SK-N-SH treated with all-trans-retinoic acid at 6 μM for 48 hours (cell line): ENCODE results near the gene PHF1.

ENCODE experiments used
- ATAC-seq: fragments of 200-7000 bp; cut with Tn5 transposase; 3 replicates; pipeline ENCODE4 v1.9.1; 2020; ENCODE audit warnings: mild to moderate bottlenecking, moderate library complexity
- BACH2 ChIP-seq: fragments of 250-450 bp; sonication (Bioruptor Pico); IDR thresholded peaks from 2 replicates; pipeline ENCODE4 v1.9.0; 2021; ENCODE audit warnings: mild to moderate bottlenecking, borderline replicate concordance
- CSDC2 ChIP-seq: fragments of 250-450 bp; sonication (Bioruptor Pico); IDR thresholded peaks from 2 replicates; pipeline ENCODE4 v1.5.0; 2020; ENCODE audit warnings: mild to moderate bottlenecking, moderate library complexity
- CSRNP3 ChIP-seq: fragments of 250-450 bp; sonication (Bioruptor Pico); IDR thresholded peaks from 2 replicates; pipeline ENCODE4 v1.5.1; 2021; ENCODE audit warnings: mild to moderate bottlenecking, moderate library complexity
- ESRRG ChIP-seq: fragments of 250-450 bp; sonication (Bioruptor Pico); IDR thresholded peaks from 2 replicates; pipeline ENCODE4 v1.6.1; 2021; ENCODE audit warnings: mild to moderate bottlenecking
- GLIS3 ChIP-seq: fragments of 250-450 bp; sonication (Bioruptor Pico); IDR thresholded peaks from 2 replicates; pipeline ENCODE4 v1.5.0; 2020; ENCODE audit warnings: mild to moderate bottlenecking, moderate library complexity
- ISL1 ChIP-seq: fragments of 250-450 bp; sonication (Bioruptor Pico); IDR thresholded peaks from 2 replicates; pipeline ENCODE4 v2.1.2; 2022; ENCODE audit warnings: mild to moderate bottlenecking, moderate library complexity
- OSR1 ChIP-seq: fragments of 250-450 bp; sonication (Bioruptor Pico); IDR thresholded peaks from 2 replicates; pipeline ENCODE4 v1.8.0; 2022; ENCODE audit warnings: moderate library complexity, mild to moderate bottlenecking, inconsistent platforms
- PATZ1 ChIP-seq: fragments of 250-450 bp; sonication (Bioruptor Pico); IDR thresholded peaks from 2 replicates; pipeline ENCODE4 v1.8.0; 2020; ENCODE audit warnings: mild to moderate bottlenecking, moderate library complexity, borderline replicate concordance
- POU6F1 ChIP-seq: fragments of 250-450 bp; sonication (Bioruptor Pico); IDR thresholded peaks from 2 replicates; pipeline ENCODE4 v1.8.0; 2021; ENCODE audit warnings: low read depth, mild to moderate bottlenecking, moderate library complexity, borderline replicate concordance
- RARB ChIP-seq: fragments of 250-450 bp; sonication (Bioruptor Pico); IDR thresholded peaks from 2 replicates; pipeline ENCODE4 v1.8.0; 2021; ENCODE audit warnings: mild to moderate bottlenecking, moderate library complexity
- TCF4 ChIP-seq: fragments of 250-450 bp; sonication (Bioruptor Pico); IDR thresholded peaks from 2 replicates; pipeline ENCODE4 v1.8.0; 2021; ENCODE audit warnings: mild to moderate bottlenecking, moderate library complexity, borderline replicate concordance
- ZC3H10 ChIP-seq: fragments of 250-450 bp; sonication (Bioruptor Pico); IDR thresholded peaks from 2 replicates; pipeline ENCODE4 v1.5.1; 2021; ENCODE audit warnings: mild to moderate bottlenecking, moderate library complexity
- ZFP3 ChIP-seq: fragments of 250-450 bp; sonication (Bioruptor Pico); IDR thresholded peaks from 2 replicates; pipeline ENCODE4 v1.5.0; 2020; ENCODE audit warnings: mild to moderate bottlenecking, moderate library complexity
- ZFP30 ChIP-seq: fragments of 450-650 bp; formaldehyde crosslinking; IDR thresholded peaks from 2 replicates; pipeline ENCODE4 v1.5.0; 2022; ENCODE audit warnings: mild to moderate bottlenecking, moderate library complexity
- ZNF565 ChIP-seq: fragments of 450-650 bp; formaldehyde crosslinking; conservative IDR thresholded peaks from 2 replicates; pipeline ENCODE4 v1.5.0; 2020; ENCODE audit warnings: low read depth, mild to moderate bottlenecking, moderate library complexity
- ZNF70 ChIP-seq: fragments of 450-650 bp; formaldehyde crosslinking; IDR thresholded peaks from 2 replicates; pipeline ENCODE4 v1.5.0; 2020; ENCODE audit warnings: mild to moderate bottlenecking, moderate library complexity
- ZNF8 ChIP-seq: fragments of 450-650 bp; formaldehyde crosslinking; IDR thresholded peaks from 2 replicates; pipeline ENCODE4 v1.5.0; 2020; ENCODE audit warnings: mild to moderate bottlenecking, moderate library complexity
- TF ChIP-seq, protein P1 (sequence below): fragments of 250-450 bp; sonication (Bioruptor Pico); IDR thresholded peaks from 2 replicates; pipeline ENCODE4 v1.5.1; 2020; ENCODE audit warnings: low read depth, mild to moderate bottlenecking, moderate library complexity
- TF ChIP-seq, protein P2 (sequence below): fragments of 250-450 bp; sonication (Bioruptor Pico); IDR thresholded peaks from 2 replicates; pipeline ENCODE4 v1.5.0; 2020; ENCODE audit warnings: mild to moderate bottlenecking, moderate library complexity

Gene PHF1

DNA sequence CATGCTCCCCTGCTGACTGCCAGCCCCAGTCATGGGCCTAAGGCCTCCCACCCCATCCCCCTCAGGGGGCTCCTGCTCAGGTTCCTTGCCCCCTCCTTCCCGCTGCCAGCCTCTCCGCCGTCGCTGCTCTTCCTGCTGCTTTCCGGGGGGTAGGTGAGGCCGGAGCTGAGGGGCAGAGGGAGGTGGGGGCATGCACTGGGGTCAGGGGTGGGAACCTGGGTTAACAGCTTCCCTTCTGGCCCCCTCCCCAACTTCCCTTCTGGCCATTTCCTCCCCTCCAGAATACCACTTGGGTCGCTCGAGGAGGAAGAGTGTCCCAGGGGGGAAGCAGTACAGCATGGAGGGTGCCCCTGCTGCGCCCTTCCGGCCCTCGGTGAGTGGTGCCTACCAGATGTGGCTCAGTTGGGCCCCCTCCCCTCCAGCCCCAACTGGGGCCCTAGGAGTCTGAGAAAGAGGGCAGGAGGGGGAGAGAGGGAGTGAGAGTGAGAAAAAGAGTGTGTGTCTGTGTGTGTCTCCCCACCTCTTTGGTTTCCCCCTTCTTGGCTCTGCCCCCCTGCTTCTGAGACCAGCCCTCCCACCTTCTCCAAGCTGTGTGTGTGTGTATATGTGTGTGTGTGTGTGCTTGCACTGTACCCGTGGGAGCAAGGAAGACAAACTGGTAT, 21.2 kb downstream of the PHF1 start:
- no peak for TF ChIP-seq OSR1 (CRISPR knock-in tag)
- no peak for TF ChIP-seq ESRRG (CRISPR knock-in tag)
- no peak for TF ChIP-seq PATZ1
- no peak for TF ChIP-seq ZNF70 (CRISPR knock-in tag)
- no peak for TF ChIP-seq ZFP3 (CRISPR knock-in tag)
- no peak for TF ChIP-seq ZFP30
- no peak for TF ChIP-seq CSRNP3 (CRISPR knock-in tag)
- TF ChIP-seq ISL1 (CRISPR knock-in tag): no peak
- TF ChIP-seq ZNF565: no peak
- no peak for TF ChIP-seq POU6F1 (CRISPR knock-in tag)
- TF ChIP-seq ZNF8 (CRISPR knock-in tag): no peak
- TF ChIP-seq, protein P1, sequence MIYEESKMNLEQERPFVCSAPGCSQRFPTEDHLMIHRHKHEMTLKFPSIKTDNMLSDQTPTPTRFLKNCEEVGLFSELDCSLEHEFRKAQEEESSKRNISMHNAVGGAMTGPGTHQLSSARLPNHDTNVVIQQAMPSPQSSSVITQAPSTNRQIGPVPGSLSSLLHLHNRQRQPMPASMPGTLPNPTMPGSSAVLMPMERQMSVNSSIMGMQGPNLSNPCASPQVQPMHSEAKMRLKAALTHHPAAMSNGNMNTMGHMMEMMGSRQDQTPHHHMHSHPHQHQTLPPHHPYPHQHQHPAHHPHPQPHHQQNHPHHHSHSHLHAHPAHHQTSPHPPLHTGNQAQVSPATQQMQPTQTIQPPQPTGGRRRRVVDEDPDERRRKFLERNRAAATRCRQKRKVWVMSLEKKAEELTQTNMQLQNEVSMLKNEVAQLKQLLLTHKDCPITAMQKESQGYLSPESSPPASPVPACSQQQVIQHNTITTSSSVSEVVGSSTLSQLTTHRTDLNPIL (CRISPR knock-in tag): no peak
- TF ChIP-seq CSDC2 (CRISPR knock-in tag): no peak
- TF ChIP-seq, protein P2, sequence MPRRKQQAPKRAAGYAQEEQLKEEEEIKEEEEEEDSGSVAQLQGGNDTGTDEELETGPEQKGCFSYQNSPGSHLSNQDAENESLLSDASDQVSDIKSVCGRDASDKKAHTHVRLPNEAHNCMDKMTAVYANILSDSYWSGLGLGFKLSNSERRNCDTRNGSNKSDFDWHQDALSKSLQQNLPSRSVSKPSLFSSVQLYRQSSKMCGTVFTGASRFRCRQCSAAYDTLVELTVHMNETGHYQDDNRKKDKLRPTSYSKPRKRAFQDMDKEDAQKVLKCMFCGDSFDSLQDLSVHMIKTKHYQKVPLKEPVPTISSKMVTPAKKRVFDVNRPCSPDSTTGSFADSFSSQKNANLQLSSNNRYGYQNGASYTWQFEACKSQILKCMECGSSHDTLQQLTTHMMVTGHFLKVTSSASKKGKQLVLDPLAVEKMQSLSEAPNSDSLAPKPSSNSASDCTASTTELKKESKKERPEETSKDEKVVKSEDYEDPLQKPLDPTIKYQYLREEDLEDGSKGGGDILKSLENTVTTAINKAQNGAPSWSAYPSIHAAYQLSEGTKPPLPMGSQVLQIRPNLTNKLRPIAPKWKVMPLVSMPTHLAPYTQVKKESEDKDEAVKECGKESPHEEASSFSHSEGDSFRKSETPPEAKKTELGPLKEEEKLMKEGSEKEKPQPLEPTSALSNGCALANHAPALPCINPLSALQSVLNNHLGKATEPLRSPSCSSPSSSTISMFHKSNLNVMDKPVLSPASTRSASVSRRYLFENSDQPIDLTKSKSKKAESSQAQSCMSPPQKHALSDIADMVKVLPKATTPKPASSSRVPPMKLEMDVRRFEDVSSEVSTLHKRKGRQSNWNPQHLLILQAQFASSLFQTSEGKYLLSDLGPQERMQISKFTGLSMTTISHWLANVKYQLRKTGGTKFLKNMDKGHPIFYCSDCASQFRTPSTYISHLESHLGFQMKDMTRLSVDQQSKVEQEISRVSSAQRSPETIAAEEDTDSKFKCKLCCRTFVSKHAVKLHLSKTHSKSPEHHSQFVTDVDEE (CRISPR knock-in tag): no peak
- no peak for TF ChIP-seq ZC3H10 (CRISPR knock-in tag)
- TF ChIP-seq RARB: no peak
- TF ChIP-seq BACH2 (CRISPR knock-in tag): no peak
- ATAC-seq: no peak

- TF ChIP-seq TCF4 (CRISPR knock-in tag): no peak
- TF ChIP-seq, protein P1 (CRISPR knock-in tag): no peak
- TF ChIP-seq CSRNP3 (CRISPR knock-in tag): no peak
- TF ChIP-seq ZFP3 (CRISPR knock-in tag): no peak
- no peak for TF ChIP-seq GLIS3 (CRISPR knock-in tag)
- no peak for ATAC-seq
Measured at GRCh38 chr6:33432546-33432945, 21.7 kb downstream of the PHF1 start.
